C4-2B (cell line): ENCODE measurements around the gene TMEM59.
"Not testable (repeated sequence)": the region's sequence is repeated elsewhere in the genome, so short reads cannot be mapped to it uniquely, and the experiment has no call there.

Source experiments
- ZFX ChIP-seq: fragments of 450-650 bp; IDR thresholded peaks from 2 replicates; pipeline ENCODE4 v1.6.1; 2017
- TF ChIP-seq, protein P1 (sequence below): fragments of 450-650 bp; conservative IDR thresholded peaks from 2 replicates; pipeline ENCODE4 v1.5.1; 2017; ENCODE audit warnings: mild to moderate bottlenecking

DNA sequence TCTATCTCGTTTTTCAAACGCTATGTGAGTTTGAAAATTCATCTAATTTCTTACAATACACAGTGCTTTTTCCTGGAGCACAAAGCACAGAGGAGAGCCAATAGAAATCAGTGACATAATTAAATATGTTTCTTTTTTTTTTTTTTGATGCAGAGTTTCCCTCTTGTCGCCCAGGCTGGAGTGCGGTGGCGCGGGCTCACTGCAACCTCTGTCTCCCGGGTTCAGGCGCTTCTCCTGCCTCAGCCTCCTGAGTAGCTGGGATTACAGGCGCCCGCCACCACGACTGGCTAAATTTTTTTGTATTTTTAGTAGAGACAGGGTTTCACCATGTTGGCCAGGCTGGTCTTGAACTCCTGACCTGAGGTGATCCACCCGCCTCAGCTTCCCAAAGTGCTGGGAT lies 2.6 kb downstream of the TMEM59 start:
- TF ChIP-seq, protein P1, sequence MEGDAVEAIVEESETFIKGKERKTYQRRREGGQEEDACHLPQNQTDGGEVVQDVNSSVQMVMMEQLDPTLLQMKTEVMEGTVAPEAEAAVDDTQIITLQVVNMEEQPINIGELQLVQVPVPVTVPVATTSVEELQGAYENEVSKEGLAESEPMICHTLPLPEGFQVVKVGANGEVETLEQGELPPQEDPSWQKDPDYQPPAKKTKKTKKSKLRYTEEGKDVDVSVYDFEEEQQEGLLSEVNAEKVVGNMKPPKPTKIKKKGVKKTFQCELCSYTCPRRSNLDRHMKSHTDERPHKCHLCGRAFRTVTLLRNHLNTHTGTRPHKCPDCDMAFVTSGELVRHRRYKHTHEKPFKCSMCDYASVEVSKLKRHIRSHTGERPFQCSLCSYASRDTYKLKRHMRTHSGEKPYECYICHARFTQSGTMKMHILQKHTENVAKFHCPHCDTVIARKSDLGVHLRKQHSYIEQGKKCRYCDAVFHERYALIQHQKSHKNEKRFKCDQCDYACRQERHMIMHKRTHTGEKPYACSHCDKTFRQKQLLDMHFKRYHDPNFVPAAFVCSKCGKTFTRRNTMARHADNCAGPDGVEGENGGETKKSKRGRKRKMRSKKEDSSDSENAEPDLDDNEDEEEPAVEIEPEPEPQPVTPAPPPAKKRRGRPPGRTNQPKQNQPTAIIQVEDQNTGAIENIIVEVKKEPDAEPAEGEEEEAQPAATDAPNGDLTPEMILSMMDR, result not testable (repeated sequence)
- TF ChIP-seq ZFX, result not testable (repeated sequence)
